A549 (cell line): ENCODE data around the gene ETFRF1.

Experiments
- CTCF ChIP-seq: fragments of >200 bp; sonication (Bioruptor Twin); formaldehyde crosslinking; IDR thresholded peaks from 3 replicates; pipeline ENCODE4 v1.5.1; 2016
- JUN ChIP-seq, 2 experiments: fragments of >200 bp; sonication (Bioruptor Twin); formaldehyde crosslinking; IDR thresholded peaks; 2 replicates in 1 of 2; 3 replicates in 1 of 2; pipeline ENCODE4 v1.6.1; 2016 to 2017
- JUNB ChIP-seq: fragments of >200 bp; sonication (Bioruptor Twin); formaldehyde crosslinking; IDR thresholded peaks from 2 replicates; pipeline ENCODE4 v1.6.1; 2016
- MAX ChIP-seq: IDR thresholded peaks from 2 replicates; pipeline ENCODE4 v1.6.1; 2012
- POLR2A ChIP-seq: IDR thresholded peaks from 2 replicates; pipeline ENCODE4 v1.6.1; 2012; ENCODE audit warnings: mild to moderate bottlenecking, low read length
- SMC3 ChIP-seq: fragments of >200 bp; sonication (Bioruptor Twin); formaldehyde crosslinking; IDR thresholded peaks from 3 replicates; pipeline ENCODE4 v1.6.1; 2018; ENCODE audit warnings: inconsistent platforms
- SREBF2 ChIP-seq: fragments of 450-650 bp; IDR thresholded peaks from 2 replicates; pipeline ENCODE4 v1.6.1; 2014; ENCODE audit warnings: mild to moderate bottlenecking, moderate library complexity
- TFCP2L1 ChIP-seq: fragments of 250-450 bp; sonication (Bioruptor Pico); IDR thresholded peaks from 2 replicates; pipeline ENCODE4 v1.5.0; 2021; ENCODE audit warnings: mild to moderate bottlenecking

GRCh38 chr12:25184132-25184531 is 10.9 kb upstream of the ETFRF1 start:
- TF ChIP-seq JUNB: no peak
- no peak for TF ChIP-seq POLR2A
- TF ChIP-seq CTCF: no peak
- no peak for TF ChIP-seq SMC3
- TF ChIP-seq TFCP2L1 (CRISPR knock-in tag): no peak
- TF ChIP-seq MAX: no peak
- no peak for TF ChIP-seq JUN (IDR thresholded peaks at IDR 0.05)
- no peak for TF ChIP-seq SREBF2
